ENCODE measurements around the gene LGMN.
"Not testable (repeated sequence)": the region's sequence is repeated elsewhere in the genome, so short reads cannot be mapped to it uniquely, and the experiment has no call there.

LGMN gene

GRCh38 chr14:92748259-92749016 lies at the start of gene LGMN:
TSS of gene LGMN (minus strand) at chr14:92748627. CDS start at chr14:92732786, 15,841 bp downstream.
- peak; percentile 62 for DNase-seq (ENCODE audit: low read depth)

GRCh38 chr14:92794961-92795360 lies 46.5 kb upstream of the LGMN start:
- no peak for DNase-seq (ENCODE audit: low read depth)

- DNase-seq (ENCODE audit: low read depth) = no peak
Observed at GRCh38 chr14:92794547-92794941, 46.1 kb upstream of the LGMN start.

GRCh38 chr14:92793709-92794546 lies 45.5 kb upstream of the LGMN start, which contains the start of gene GOLGA5:
TSS of gene GOLGA5 (plus strand) at chr14:92794305. CDS start at chr14:92797438, 3,133 bp downstream.
- peak; percentile 96 for DNase-seq (ENCODE audit: low read depth)

- no peak for DNase-seq (ENCODE audit: low read depth)
Observed at GRCh38 chr14:92792885-92793284, 44.5 kb upstream of the LGMN start.

- no peak for DNase-seq (ENCODE audit: low read depth)
Observed at GRCh38 chr14:92789457-92790089, 41.1 kb upstream of the LGMN start.

GRCh38 chr14:92787554-92787953 lies 39.1 kb upstream of the LGMN start:
- no peak for DNase-seq (ENCODE audit: low read depth)

GRCh38 chr14:92786427-92786756 lies 38.0 kb upstream of the LGMN start:
- DNase-seq (ENCODE audit: low read depth) = no peak

GRCh38 chr14:92785667-92786426 lies 37.4 kb upstream of the LGMN start:
- DNase-seq (ENCODE audit: low read depth) = no peak

GRCh38 chr14:92783813-92784431 lies 35.5 kb upstream of the LGMN start:
- no peak for DNase-seq (ENCODE audit: low read depth)

- DNase-seq (ENCODE audit: low read depth) = no peak
Observed at GRCh38 chr14:92781350-92781749, 32.9 kb upstream of the LGMN start.

- DNase-seq (ENCODE audit: low read depth) = no peak
Observed at GRCh38 chr14:92780444-92781232, 32.2 kb upstream of the LGMN start.

GRCh38 chr14:92778868-92779565 lies 30.6 kb upstream of the LGMN start:
- DNase-seq (ENCODE audit: low read depth) = not testable (repeated sequence)

- not testable (repeated sequence) for DNase-seq (ENCODE audit: low read depth)
Observed at GRCh38 chr14:92775292-92775691, 26.9 kb upstream of the LGMN start.

- DNase-seq (ENCODE audit: low read depth) = no peak
Observed at GRCh38 chr14:92774572-92774971, 26.1 kb upstream of the LGMN start.

GRCh38 chr14:92770484-92770883 lies 22.1 kb upstream of the LGMN start:
- no peak for DNase-seq (ENCODE audit: low read depth)

GRCh38 chr14:92768795-92769194 lies 20.4 kb upstream of the LGMN start:
- DNase-seq (ENCODE audit: low read depth) = no peak

GRCh38 chr14:92768236-92768635 lies 19.8 kb upstream of the LGMN start:
- peak; percentile 2 for DNase-seq (ENCODE audit: low read depth)

GRCh38 chr14:92763666-92764631 lies 15.5 kb upstream of the LGMN start:
- not testable (repeated sequence) for DNase-seq (ENCODE audit: low read depth)
